Adrenal gland (tissue), 5 donors: ENCODE data around the gene MAP2K5.

Source experiments
- POLR2A ChIP-seq, 2 donors: fragments of 450-650 bp; IDR thresholded peaks; one replicate each; pipeline ENCODE4 v1.6.1; 2017; ENCODE audit warnings: antibody characterized with exemption in 2 of 2, mild to moderate bottlenecking in 2 of 2, moderate library complexity in 1 of 2
- TF ChIP-seq, protein P1 (sequence below), 6 experiments: fragments of 450-650 bp in 4 of 6; fragments of 200-600 bp in 2 of 6; sonication (generic) in 1 of 6; IDR thresholded peaks; 1 replicate in 5 of 6; 2 replicates in 1 of 6; pipeline versions ENCODE4 v1.5.1 to v1.8.0; 2016 to 2021; ENCODE audit warnings: antibody characterized with exemption in 6 of 6, mild to moderate bottlenecking in 2 of 6, moderate library complexity in 1 of 6
- donor health status: DM: no; HTN: no; CAD: no.

DNA sequence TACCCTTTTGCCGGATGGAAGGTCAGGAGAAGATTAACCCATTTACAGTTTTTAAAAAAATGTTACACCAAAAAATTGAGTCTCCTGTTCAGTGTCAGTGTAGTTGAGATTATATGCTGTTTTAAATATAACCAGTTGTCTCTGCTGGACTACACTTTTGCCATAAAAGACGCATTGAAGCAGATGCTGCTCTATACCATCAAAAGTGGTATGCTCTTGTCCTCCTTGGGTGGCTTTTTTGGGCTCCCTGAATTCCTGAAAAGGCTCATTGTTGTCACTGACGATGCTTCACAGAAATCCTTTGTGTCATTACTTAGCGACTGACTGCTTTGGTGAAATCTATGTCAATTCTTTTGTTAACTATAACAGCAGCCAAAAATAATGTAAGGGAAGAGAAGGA is 148.9 kb downstream of the MAP2K5 start:
- no peak for TF ChIP-seq POLR2A (IDR thresholded peaks at IDR 0.05)
- TF ChIP-seq, protein P1, sequence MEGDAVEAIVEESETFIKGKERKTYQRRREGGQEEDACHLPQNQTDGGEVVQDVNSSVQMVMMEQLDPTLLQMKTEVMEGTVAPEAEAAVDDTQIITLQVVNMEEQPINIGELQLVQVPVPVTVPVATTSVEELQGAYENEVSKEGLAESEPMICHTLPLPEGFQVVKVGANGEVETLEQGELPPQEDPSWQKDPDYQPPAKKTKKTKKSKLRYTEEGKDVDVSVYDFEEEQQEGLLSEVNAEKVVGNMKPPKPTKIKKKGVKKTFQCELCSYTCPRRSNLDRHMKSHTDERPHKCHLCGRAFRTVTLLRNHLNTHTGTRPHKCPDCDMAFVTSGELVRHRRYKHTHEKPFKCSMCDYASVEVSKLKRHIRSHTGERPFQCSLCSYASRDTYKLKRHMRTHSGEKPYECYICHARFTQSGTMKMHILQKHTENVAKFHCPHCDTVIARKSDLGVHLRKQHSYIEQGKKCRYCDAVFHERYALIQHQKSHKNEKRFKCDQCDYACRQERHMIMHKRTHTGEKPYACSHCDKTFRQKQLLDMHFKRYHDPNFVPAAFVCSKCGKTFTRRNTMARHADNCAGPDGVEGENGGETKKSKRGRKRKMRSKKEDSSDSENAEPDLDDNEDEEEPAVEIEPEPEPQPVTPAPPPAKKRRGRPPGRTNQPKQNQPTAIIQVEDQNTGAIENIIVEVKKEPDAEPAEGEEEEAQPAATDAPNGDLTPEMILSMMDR (IDR thresholded peaks at IDR 0.05) = no peak
